A549 (cell line): Measurements from ENCODE around the gene GRIK5.

Experiments used
- HMGXB4 ChIP-seq: fragments of 250-450 bp; sonication (Bioruptor Pico); IDR thresholded peaks from 2 replicates; pipeline ENCODE4 v1.5.0; 2021; ENCODE audit warnings: mild to moderate bottlenecking, moderate library complexity, borderline replicate concordance
- JUN ChIP-seq, 2 experiments: fragments of >200 bp; sonication (Bioruptor Twin); formaldehyde crosslinking; IDR thresholded peaks; 2 replicates in 1 of 2; 3 replicates in 1 of 2; pipeline ENCODE4 v1.6.1; 2016 to 2017
- RNF2 ChIP-seq: fragments of 200-600 bp; sonication (generic); IDR thresholded peaks from 2 replicates; pipeline ENCODE4 v1.6.1; 2016; ENCODE audit warnings: low read depth, mild to moderate bottlenecking, antibody characterized with exemption, moderate library complexity, borderline replicate concordance
- TF ChIP-seq, protein P1 (sequence below): fragments of >200 bp; sonication (Bioruptor Twin); formaldehyde crosslinking; IDR thresholded peaks from 3 replicates; pipeline ENCODE4 v1.5.1; 2016

GRCh38 chr19:42080764-42081375 is 10.9 kb upstream of the GRIK5 start:
- TF ChIP-seq HMGXB4 (CRISPR knock-in tag) (no peak), JUN (IDR thresholded peaks at IDR 0.05) (0 out of 5 replicates have a peak, but pooled peaks of 1 of the 2 experiments have one; percentile 20), RNF2 (no peak)
- TF ChIP-seq, protein P1, sequence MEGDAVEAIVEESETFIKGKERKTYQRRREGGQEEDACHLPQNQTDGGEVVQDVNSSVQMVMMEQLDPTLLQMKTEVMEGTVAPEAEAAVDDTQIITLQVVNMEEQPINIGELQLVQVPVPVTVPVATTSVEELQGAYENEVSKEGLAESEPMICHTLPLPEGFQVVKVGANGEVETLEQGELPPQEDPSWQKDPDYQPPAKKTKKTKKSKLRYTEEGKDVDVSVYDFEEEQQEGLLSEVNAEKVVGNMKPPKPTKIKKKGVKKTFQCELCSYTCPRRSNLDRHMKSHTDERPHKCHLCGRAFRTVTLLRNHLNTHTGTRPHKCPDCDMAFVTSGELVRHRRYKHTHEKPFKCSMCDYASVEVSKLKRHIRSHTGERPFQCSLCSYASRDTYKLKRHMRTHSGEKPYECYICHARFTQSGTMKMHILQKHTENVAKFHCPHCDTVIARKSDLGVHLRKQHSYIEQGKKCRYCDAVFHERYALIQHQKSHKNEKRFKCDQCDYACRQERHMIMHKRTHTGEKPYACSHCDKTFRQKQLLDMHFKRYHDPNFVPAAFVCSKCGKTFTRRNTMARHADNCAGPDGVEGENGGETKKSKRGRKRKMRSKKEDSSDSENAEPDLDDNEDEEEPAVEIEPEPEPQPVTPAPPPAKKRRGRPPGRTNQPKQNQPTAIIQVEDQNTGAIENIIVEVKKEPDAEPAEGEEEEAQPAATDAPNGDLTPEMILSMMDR = no peak
